Loucy (cell line): ENCODE measurements around the gene SLC22A1.

Experiments
- CTCF ChIP-seq: fragments of 200-600 bp; sonication (generic); conservative IDR thresholded peaks from 2 replicates; pipeline ENCODE4 v1.5.1; 2014; ENCODE audit warnings: mild to moderate bottlenecking, antibody characterized with exemption, low read length
- EZH2phosphoT487 ChIP-seq: fragments of 200-600 bp; IDR thresholded peaks from 2 replicates; pipeline ENCODE4 v1.6.1; 2018; ENCODE audit warnings: antibody characterized with exemption, mild to moderate bottlenecking, moderate library complexity, borderline replicate concordance

- TF ChIP-seq CTCF (no peak), EZH2phosphoT487 (no peak)
Observed at GRCh38 chr6:160139420-160139851, 17.8 kb downstream of the SLC22A1 start.
